VCaP (cell line): ENCODE measurements around the gene ITIH3.

ENCODE experiments used
- H3K27ac ChIP-seq: fragments of 450-650 bp; 2 replicates; pipeline ENCODE4 v1.5.1; 2017
- TF ChIP-seq, protein P1 (sequence below): fragments of 450-650 bp; conservative IDR thresholded peaks from 2 replicates; pipeline ENCODE4 v1.5.1; 2017; ENCODE audit warnings: mild to moderate bottlenecking, moderate library complexity

ITIH3 gene

DNA sequence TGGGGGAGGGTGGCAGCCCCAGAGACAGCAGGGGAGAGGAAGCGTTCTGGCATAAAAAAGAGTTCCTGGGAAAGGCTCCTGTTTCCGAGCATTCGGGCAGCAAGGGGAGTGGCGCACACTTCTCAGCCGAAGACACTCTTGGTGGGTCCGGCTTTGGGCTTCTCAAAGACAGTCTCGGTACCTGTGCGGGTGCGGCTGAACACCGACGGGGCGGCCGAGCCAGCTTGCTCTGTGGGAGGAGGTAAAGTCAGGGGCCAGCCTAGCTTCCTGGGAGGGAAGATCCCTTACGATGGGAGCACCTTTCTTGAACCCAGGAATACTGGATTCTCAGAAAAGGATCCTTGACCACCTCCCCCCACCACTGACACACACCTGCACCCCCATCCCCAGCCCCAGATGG, 38.6 kb downstream of the ITIH3 start:
- TF ChIP-seq, protein P1, sequence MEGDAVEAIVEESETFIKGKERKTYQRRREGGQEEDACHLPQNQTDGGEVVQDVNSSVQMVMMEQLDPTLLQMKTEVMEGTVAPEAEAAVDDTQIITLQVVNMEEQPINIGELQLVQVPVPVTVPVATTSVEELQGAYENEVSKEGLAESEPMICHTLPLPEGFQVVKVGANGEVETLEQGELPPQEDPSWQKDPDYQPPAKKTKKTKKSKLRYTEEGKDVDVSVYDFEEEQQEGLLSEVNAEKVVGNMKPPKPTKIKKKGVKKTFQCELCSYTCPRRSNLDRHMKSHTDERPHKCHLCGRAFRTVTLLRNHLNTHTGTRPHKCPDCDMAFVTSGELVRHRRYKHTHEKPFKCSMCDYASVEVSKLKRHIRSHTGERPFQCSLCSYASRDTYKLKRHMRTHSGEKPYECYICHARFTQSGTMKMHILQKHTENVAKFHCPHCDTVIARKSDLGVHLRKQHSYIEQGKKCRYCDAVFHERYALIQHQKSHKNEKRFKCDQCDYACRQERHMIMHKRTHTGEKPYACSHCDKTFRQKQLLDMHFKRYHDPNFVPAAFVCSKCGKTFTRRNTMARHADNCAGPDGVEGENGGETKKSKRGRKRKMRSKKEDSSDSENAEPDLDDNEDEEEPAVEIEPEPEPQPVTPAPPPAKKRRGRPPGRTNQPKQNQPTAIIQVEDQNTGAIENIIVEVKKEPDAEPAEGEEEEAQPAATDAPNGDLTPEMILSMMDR = no peak
- H3K27ac ChIP-seq = no peak overlapping the region

DNA sequence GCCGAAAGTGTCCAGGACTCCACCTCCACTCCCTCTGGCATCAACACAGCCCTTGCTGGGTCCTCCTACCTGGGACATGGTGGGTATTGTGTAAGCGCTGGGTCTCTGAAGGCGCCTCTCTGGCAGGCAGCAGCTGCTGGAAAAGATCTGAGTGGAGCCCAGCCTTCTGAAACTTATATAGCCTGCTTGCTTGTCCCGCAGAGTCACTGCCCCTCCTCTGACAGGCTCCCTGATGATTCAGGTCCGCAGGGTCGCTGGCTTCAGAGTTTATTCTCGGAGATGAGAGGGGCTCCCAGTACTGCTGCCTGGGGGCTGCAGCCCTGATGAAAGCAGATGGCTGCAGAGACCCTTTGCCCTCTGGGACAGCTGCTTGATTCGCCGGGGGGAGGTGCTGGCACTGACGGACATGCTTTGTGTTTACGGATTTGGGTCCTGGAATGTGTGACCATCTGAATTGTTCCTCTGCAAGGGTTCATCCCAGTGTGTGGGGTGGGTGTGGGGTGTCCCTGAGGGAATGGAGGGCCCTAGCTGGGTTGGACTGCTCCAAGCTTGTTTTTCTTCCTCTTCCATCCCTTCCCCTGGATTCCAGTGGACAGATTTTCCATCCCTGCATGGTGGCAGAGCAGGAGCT, 40.4 kb downstream of the ITIH3 start, which contains the start of gene MUSTN1:
MUSTN1 (minus strand) TSS at position 149 of the 631 bp plus-strand sequence; CDS start at position 78, 71 bp downstream.
- no peak within 1 kb of the TSS for H3K27ac ChIP-seq
- TF ChIP-seq, protein P1 = no peak

DNA sequence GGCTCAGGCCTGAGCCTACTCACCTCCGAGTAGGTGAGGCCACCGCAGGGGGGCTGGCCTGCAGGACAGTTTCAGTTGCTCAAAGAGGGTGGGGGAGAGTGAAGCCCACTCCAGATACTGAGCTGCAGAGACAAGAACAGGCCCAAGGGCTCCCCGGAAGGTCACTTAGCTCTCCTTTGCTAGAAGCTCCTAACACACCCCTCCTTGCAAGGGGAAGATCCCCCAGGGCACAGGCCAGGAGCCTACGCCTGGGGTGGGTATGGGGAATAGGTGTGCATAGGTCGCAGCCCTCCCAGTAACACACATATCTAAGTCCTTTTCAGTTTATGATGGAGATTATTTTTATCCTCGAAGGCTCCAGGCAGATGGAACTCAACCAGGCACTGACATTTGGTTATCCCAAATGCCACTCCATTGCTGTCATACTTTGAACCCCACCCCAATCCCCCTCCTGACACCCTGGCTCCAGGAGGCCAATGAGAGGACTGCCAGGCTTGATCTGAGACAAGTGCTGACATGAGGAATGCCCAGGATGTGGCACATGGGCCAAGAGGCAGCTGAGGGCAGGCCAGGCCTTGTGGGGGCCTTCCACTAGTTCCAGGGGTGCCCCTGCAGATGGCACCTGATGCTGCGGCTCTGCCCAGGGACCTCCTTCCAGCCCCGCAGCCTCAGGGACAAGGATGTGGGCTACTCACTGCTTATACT, 41.3 kb downstream of the ITIH3 start:
- no peak overlapping the region for H3K27ac ChIP-seq
- TF ChIP-seq, protein P1 = no peak

DNA sequence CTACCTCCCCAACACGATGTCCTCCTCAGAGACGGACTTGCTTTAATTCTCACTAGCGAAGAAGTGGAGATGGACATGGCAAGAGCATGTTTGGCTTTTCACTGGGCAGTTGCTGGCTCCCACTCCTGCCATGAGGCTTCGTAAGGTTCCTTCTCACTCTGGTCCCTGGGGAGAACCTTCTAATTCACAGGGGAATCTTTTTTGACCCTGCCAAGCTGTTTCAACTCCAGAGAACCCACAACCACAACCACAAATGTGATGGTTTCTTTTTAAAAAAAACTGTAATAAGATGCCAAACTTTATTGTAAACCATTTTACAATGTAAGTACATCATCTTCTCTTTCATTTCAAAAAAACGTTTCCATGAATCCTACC, 41.9 kb downstream of the ITIH3 start:
- TF ChIP-seq, protein P1 = no peak
- no peak overlapping the region for H3K27ac ChIP-seq

DNA sequence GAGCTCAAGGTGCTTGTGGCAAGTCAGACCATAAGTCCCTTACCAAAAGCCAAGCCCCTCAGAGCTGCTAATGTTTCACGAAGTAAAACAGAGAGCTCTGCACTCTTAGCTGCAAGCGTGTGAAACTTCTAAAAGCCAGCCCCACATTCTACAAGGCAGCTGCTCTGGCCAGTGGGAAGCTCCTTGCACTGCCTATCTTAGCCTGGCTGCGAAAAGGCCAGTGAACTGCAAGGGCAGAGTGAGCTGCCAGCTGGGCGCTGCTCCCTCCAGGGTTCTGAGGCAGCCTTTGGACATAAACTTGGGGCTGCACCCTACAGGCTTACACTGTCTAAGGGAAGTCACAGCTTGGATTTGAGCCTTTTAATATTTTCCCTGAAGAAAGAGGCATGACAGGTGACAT, 42.4 kb downstream of the ITIH3 start:
- H3K27ac ChIP-seq = no peak overlapping the region
- TF ChIP-seq, protein P1 = no peak

DNA sequence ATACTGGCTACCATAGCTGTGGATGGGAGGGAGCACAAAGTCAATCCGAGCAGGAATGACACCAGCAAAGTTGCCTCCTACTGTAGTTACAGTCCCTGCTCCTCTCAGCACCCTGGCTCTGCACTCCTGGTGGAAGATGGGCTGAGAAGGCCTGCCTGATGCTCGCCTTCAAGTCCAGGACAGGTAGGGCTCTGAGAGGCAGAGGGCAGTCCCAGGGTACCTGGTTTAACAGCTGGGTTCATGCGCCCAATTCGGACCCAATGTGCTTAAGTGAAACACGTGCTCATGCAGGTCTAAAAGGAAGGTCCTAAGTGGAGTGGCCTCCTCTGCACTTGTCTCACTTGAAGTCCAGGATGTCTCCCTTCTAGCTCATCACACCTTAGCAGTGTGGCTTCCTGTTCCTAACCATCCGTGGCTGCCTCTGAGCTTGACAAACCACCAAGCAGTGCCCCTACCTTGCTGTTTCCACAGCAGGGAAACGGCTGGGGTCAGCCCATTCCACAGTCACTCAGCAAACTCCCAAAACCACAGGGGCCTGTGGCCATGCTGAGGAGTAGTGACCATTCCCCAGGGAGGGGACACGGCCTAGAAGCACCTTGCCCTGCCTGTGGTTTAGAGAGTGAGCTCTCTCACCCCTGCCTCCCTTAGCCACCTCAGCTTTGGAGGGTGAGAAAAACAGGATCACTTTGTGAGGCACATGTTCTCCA, 44.1 kb downstream of the ITIH3 start:
- no peak overlapping the region for H3K27ac ChIP-seq
- TF ChIP-seq, protein P1 = no peak

DNA sequence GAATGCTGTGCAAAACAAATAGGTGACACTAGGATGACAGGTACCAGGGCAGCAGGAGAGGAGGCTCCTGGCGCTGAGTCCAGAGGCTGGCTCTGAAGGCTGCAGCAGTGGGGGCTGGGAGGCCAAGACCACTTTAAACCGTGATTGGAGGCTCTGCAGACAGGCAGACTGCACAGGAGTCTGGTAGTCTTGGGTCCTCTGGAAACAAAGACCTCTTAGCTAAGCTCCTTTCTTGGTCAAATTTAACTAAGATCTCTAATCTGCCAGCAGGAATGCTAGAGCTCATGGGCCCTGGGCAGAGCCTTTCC, 44.6 kb downstream of the ITIH3 start:
- TF ChIP-seq, protein P1 = no peak
- no peak overlapping the region for H3K27ac ChIP-seq
